Measurements from ENCODE around the gene FKBP7. TPM values are rescaled to one million over a fixed set of nuclear protein-coding genes. Genes with fewer than 3 reads are reported as not detected.

The FKBP7 gene
- total and polyA plus RNA-seq, 12 donors, result 5.3 to 18.0 (median 8.6) TPM

DNA sequence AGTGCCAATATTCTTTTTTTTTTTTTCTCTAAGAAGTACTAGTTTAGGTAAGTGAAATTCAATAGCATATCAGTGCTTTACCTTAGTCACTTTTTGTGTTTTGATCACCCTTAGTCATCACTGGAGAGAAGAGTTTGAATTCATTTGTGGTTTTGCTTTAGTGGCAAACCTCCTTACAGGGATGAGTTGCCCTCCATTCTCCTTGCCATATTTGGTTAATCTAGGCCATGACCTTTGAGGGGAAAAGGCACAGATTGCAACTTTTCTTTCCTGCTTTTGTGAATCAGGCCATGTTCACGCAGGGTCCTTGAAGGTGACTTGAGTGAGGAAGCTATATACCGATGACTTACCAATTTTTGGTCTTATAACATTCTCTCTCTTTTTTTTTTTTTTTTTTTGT, 36.3 kb upstream of the FKBP7 start:
- Histone ChIP-seq H3K4me3 (no peak overlapping the region), H3K9me3 (replicated peaks in 1 of 3) (no peaks in the 10 kb centered on the region), H3K36me3 (replicated peaks in 1 of 2) (peaks cover 0 to 4% of the 10 kb centered on the region in 2 donors), H3K27me3 (no peaks in the 10 kb centered on the region), H3K27ac (no peak overlapping the region), H3K4me1 (replicated peaks in 1 of 2) (no peaks in the 10 kb centered on the region)
- TF ChIP-seq, protein P1, sequence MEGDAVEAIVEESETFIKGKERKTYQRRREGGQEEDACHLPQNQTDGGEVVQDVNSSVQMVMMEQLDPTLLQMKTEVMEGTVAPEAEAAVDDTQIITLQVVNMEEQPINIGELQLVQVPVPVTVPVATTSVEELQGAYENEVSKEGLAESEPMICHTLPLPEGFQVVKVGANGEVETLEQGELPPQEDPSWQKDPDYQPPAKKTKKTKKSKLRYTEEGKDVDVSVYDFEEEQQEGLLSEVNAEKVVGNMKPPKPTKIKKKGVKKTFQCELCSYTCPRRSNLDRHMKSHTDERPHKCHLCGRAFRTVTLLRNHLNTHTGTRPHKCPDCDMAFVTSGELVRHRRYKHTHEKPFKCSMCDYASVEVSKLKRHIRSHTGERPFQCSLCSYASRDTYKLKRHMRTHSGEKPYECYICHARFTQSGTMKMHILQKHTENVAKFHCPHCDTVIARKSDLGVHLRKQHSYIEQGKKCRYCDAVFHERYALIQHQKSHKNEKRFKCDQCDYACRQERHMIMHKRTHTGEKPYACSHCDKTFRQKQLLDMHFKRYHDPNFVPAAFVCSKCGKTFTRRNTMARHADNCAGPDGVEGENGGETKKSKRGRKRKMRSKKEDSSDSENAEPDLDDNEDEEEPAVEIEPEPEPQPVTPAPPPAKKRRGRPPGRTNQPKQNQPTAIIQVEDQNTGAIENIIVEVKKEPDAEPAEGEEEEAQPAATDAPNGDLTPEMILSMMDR (IDR thresholded peaks at IDR 0.05), result no peak
- TF ChIP-seq POLR2A (IDR thresholded peaks at IDR 0.05), result no peak
- intact Hi-C loops (cut with DNase I), result no loop called here
- DNase-seq, result peak in 1 of 7 donors; percentile 29
- WGBS, 4 donors, result 40 to 55% (median 50%) methylated on average over 2 of the region's 2 CpGs

DNA sequence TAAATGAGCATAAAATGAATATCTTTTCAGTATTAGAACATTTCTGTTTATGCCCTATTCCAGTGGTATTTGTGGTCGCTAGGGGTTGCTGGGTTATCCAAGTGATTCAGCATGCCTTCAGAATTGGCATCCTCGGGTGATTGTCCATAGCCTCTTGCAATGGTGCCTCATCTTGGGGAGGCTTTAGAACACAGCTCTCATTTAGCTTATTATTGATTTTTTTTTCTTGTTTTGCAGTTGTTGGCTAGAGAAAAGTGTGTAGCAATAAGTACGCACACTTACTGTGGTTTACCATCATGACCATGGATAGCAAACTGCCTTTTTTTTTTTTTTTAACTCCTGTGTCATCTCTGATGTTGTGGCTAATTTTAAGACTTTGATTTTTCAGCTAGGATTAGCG, 35.5 kb upstream of the FKBP7 start:
- Histone ChIP-seq H3K4me3 (no peak overlapping the region), H3K9me3 (replicated peaks in 1 of 3) (no peaks in the 10 kb centered on the region), H3K27me3 (no peaks in the 10 kb centered on the region), H3K36me3 (replicated peaks in 1 of 2) (peaks cover 0 to 4% of the 10 kb centered on the region in 2 donors), H3K27ac (no peak overlapping the region), H3K4me1 (replicated peaks in 1 of 2) (no peaks in the 10 kb centered on the region)
- no peak for TF ChIP-seq POLR2A (IDR thresholded peaks at IDR 0.05)
- TF ChIP-seq, protein P1 (IDR thresholded peaks at IDR 0.05), result no peak
- DNase-seq, result no peak
- 94 to 96% (median 96%) methylated on average over 4 of the region's 4 CpGs for WGBS, 4 donors
- intact Hi-C loops (cut with DNase I), result no loop called here

DNA sequence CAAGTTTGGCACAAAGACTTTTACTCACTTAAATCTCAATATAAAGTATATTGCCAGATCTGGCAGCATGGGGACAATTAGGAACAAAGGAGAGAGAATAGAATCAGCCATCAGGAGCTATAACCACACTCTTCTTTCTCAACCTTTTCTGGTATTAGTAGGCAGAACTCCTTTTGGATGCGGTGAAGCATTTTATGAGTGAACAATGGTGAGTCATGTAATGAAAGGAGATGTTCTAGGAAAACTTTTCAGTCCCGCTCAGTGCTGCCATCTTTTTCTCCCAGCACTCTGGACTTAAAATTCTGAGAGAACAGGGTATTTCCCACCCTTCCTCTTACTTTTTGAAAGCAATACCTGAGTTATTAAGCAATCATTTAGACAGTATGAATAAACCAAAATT, 34.1 kb upstream of the FKBP7 start:
- no peak for TF ChIP-seq POLR2A (IDR thresholded peaks at IDR 0.05)
- TF ChIP-seq, protein P1 (IDR thresholded peaks at IDR 0.05), result no peak
- Histone ChIP-seq H3K36me3 (replicated peaks in 1 of 2) (peaks cover 0 to 4% of the 10 kb centered on the region in 2 donors), H3K4me1 (replicated peaks in 1 of 2) (no peaks in the 10 kb centered on the region), H3K9me3 (replicated peaks in 1 of 3) (no peaks in the 10 kb centered on the region), H3K4me3 (no peak overlapping the region), H3K27me3 (no peaks in the 10 kb centered on the region), H3K27ac (no peak overlapping the region)
- intact Hi-C loops (cut with DNase I), result no loop called here
- 93 to 100% (median 98%) methylated on average over 2 of the region's 2 CpGs for WGBS, 4 donors
- no peak for DNase-seq

DNA sequence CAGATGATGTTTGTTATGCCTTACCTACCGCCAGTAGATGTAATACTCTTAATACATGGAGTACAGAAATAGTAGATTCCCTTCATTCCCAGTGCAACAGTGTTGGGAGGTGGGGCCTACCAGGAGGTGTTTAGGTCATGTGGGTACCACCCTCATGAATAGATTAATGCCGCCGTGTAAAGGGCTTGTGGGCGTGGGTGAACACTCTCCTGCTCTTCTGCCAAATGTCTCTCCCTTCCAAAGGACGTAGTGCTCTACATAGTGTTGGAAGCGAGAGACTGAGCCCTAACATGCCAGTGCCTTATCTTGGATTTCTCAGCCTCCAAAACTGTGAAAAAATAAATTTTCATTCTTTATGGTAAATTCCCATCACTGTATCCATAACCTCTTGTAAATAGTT, 32.0 kb upstream of the FKBP7 start:
- TF ChIP-seq POLR2A (IDR thresholded peaks at IDR 0.05), result no peak
- TF ChIP-seq, protein P1 (IDR thresholded peaks at IDR 0.05), result no peak
- Histone ChIP-seq H3K27ac (no peak overlapping the region), H3K27me3 (no peaks in the 10 kb centered on the region), H3K36me3 (replicated peaks in 1 of 2) (peaks cover 0 to 4% of the 10 kb centered on the region in 2 donors), H3K4me3 (no peak overlapping the region), H3K9me3 (replicated peaks in 1 of 3) (no peaks in the 10 kb centered on the region), H3K4me1 (replicated peaks in 1 of 2) (peaks cover 0 to 8% of the 10 kb centered on the region in 2 donors)
- DNase-seq, result no peak
- WGBS, 4 donors, result 90 to 97% (median 95%) methylated on average over 6 of the region's 6 CpGs
- intact Hi-C loops (cut with DNase I), result no loop called here
